K562 (cell line): ENCODE data around the gene MARCHF3. TPM values are rescaled to one million over a fixed set of nuclear protein-coding genes. Genes with fewer than 3 reads are reported as not detected.
A peak's percentile ranks its signal among the peaks of the same experiment; 100 is the strongest.

Source experiments
- ATAC-seq: fragments of 200-7000 bp; cut with Tn5 transposase; 3 replicates; pipeline ENCODE4 v1.9.1; 2020; ENCODE audit warnings: moderate library complexity
- BruUV-seq: library from RNA; stranded (reverse); fragments of 400-500 nt; replicated peaks from 2 replicates; lab custom pipeline; 2021; lab: Mats Ljungman, UMichigan
- CTCF ChIA-PET: fragments of 300-600 bp; formaldehyde crosslinking; extraction: SDS; loops from one replicate; lab custom pipeline; 2021; ENCODE audit warnings: low intra/inter-chr PET ratio; lab: Yijun Ruan, JAX
- POLR2A ChIA-PET: fragments of 300-600, 350-650 bp; sonication (Branson Sonifier 250); formaldehyde crosslinking; extraction: SDS; loops from one replicate; lab custom pipeline; 2021; ENCODE audit warnings: antibody characterized with exemption, inconsistent platforms; lab: Yijun Ruan, JAX
- DNase-seq, 4 experiments: peaks; one replicate each; pipeline versions ENCODE4 v3.0.0 to v3.0.0-alpha.2; 2011 to 2018; ENCODE audit warnings: low spot score in 3 of 4, mixed read lengths in 3 of 4; ENCODE audit errors: extremely low read depth in 1 of 4
- FAIRE-seq: peaks from 2 replicates; lab custom pipeline; 2011; peaks lifted over from hg19 to GRCh38; lab: Jason Lieb, UNC
- H2AFZ ChIP-seq: 2 replicates; pipeline ENCODE4 v1.6.0; 2011; ENCODE audit warnings: low read depth, low read length, control low read depth, inconsistent platforms
- H3K27ac ChIP-seq: fragments of 200-600 bp; 3 replicates; pipeline ENCODE4 v1.8.0; 2011; ENCODE audit warnings: low read depth, mild to moderate bottlenecking, control low read depth, inconsistent platforms, low read length, moderate library complexity, mixed read lengths; ENCODE audit errors: extremely low read depth
- H3K27me3 ChIP-seq, 2 experiments: fragments of 300-600 bp in 1 of 2; 2 replicates in 1 of 2; 3 replicates in 1 of 2; pipeline versions ENCODE4 v1.6.0 to v1.8.0; 2011; ENCODE audit warnings: inconsistent platforms in 2 of 2, low read length in 2 of 2, mild to moderate bottlenecking in 1 of 2, mixed read lengths in 1 of 2, moderate library complexity in 1 of 2; ENCODE audit not compliant: control insufficient read depth in 2 of 2, insufficient read depth in 2 of 2
- H3K36me3 ChIP-seq: fragments of 300-600 bp; 3 replicates; pipeline ENCODE4 v1.8.0; 2011; ENCODE audit warnings: mild to moderate bottlenecking, low read length, inconsistent platforms; ENCODE audit not compliant: control insufficient read depth, insufficient read depth
- H3K4me1 ChIP-seq, 2 experiments: fragments of 200-600 bp in 1 of 2; replicated peaks in 1 of 2; 2 replicates in 1 of 2; 3 replicates in 1 of 2; pipeline versions ENCODE4 v1.5.1 to v1.8.0; 2011; ENCODE audit warnings: inconsistent platforms in 2 of 2, low read length in 2 of 2, mild to moderate bottlenecking in 1 of 2, mixed read lengths in 1 of 2, moderate library complexity in 1 of 2; ENCODE audit not compliant: control insufficient read depth in 2 of 2, insufficient read depth in 2 of 2
- H3K4me2 ChIP-seq: 2 replicates; pipeline ENCODE4 v1.6.1; 2011; ENCODE audit warnings: low read length, control low read depth, inconsistent platforms, mixed read lengths; ENCODE audit not compliant: insufficient read depth
- H3K4me3 ChIP-seq: fragments of 200-600 bp; sonication (generic), shearing (Covaris generic); 2 replicates; pipeline ENCODE4 v1.5.1; 2016; ENCODE audit warnings: control low read depth, inconsistent platforms
- H3K79me2 ChIP-seq: fragments of 200-600 bp; 3 replicates; pipeline ENCODE4 v1.8.0; 2011; ENCODE audit warnings: low read length, inconsistent platforms; ENCODE audit not compliant: control insufficient read depth, insufficient read depth
- H3K9ac ChIP-seq, 2 experiments: 2 replicates each; pipeline versions ENCODE4 v1.6.0 to v1.6.1; 2011; ENCODE audit warnings: low read depth in 2 of 2, low read length in 2 of 2, control low read depth in 1 of 2, inconsistent platforms in 1 of 2, mild to moderate bottlenecking in 1 of 2, mixed read lengths in 1 of 2; ENCODE audit not compliant: insufficient read depth in 1 of 2
- H3K9me1 ChIP-seq: one replicate; pipeline ENCODE4 v1.6.0; 2011; ENCODE audit warnings: inconsistent platforms, mild to moderate bottlenecking, low read length, moderate library complexity; ENCODE audit not compliant: control insufficient read depth, insufficient read depth
- H3K9me3 ChIP-seq: replicated peaks from 2 replicates; pipeline ENCODE4 v1.5.1; 2011; ENCODE audit warnings: low read depth, low read length, inconsistent platforms; ENCODE audit not compliant: control insufficient read depth, insufficient read depth
- H4K20me1 ChIP-seq: replicated peaks from 2 replicates; pipeline ENCODE4 v1.6.1; 2011; ENCODE audit warnings: low read length, inconsistent platforms, mixed read lengths; ENCODE audit not compliant: control insufficient read depth, insufficient read depth
- CTCF ChIP-seq, 3 experiments: IDR thresholded peaks in 2 of 3; conservative IDR thresholded peaks in 1 of 3; 2 replicates each; pipeline ENCODE4 v1.5.1; 2011 to 2012; ENCODE audit warnings: low read length in 3 of 3, mild to moderate bottlenecking in 3 of 3, control low read depth in 2 of 3, improper control_type of control experiment in 1 of 3, inconsistent platforms in 1 of 3, low read depth in 1 of 3, mixed read lengths in 1 of 3, moderate library complexity in 1 of 3; ENCODE audit not compliant: insufficient read depth in 2 of 3
- DACH1 ChIP-seq: fragments of 450-650 bp; IDR thresholded peaks from 2 replicates; pipeline ENCODE4 v1.6.1; 2018; ENCODE audit not compliant: partially characterized antibody
- ETV5 ChIP-seq: sonication (generic); formaldehyde crosslinking; IDR thresholded peaks from 2 replicates; pipeline ENCODE4 v1.4.0; 2020; ENCODE audit warnings: low read depth, mild to moderate bottlenecking, missing genetic modification reagents
- FOXK2 ChIP-seq, 2 experiments: fragments of 450-650 bp; IDR thresholded peaks in 1 of 2; conservative IDR thresholded peaks in 1 of 2; 2 replicates each; pipeline ENCODE4 v1.6.1; 2016; ENCODE audit warnings: low read depth in 2 of 2, mild to moderate bottlenecking in 1 of 2
- LARP7 ChIP-seq: fragments of 450-650 bp; IDR thresholded peaks from 2 replicates; pipeline ENCODE4 v1.6.1; 2016
- MEF2A ChIP-seq: IDR thresholded peaks from 2 replicates; pipeline ENCODE4 v1.6.1; 2011; ENCODE audit warnings: low read depth, mild to moderate bottlenecking, low read length, moderate library complexity; ENCODE audit not compliant: control insufficient read depth
- NFE2L1 ChIP-seq: fragments of 450-650 bp; IDR thresholded peaks from 2 replicates; pipeline ENCODE4 v1.6.1; 2016; ENCODE audit warnings: missing genetic modification characterization, low read depth, mild to moderate bottlenecking, missing compliant biosample characterization, moderate library complexity, borderline replicate concordance
- PHTF2 ChIP-seq: fragments of 250-450 bp; sonication (Bioruptor Pico); IDR thresholded peaks from 2 replicates; pipeline ENCODE4 v1.5.0; 2021; ENCODE audit warnings: mild to moderate bottlenecking
- RAD21 ChIP-seq, 2 experiments: fragments of 250-450 bp in 1 of 2; fragments of 450-650 bp in 1 of 2; sonication (Bioruptor Pico) in 1 of 2; formaldehyde crosslinking in 1 of 2; IDR thresholded peaks in 1 of 2; conservative IDR thresholded peaks in 1 of 2; 2 replicates each; pipeline versions ENCODE4 v1.4.0 to v1.8.0; 2020 to 2022; ENCODE audit warnings: mild to moderate bottlenecking in 2 of 2, moderate library complexity in 1 of 2
- SMARCC2 ChIP-seq: fragments of 450-650 bp; IDR thresholded peaks from 2 replicates; pipeline ENCODE4 v1.6.1; 2017; ENCODE audit warnings: antibody characterized with exemption, moderate library complexity, mild to moderate bottlenecking, low read depth
- SNRNP70 ChIP-seq: fragments of 200-400 bp; formaldehyde crosslinking; optimal IDR thresholded peaks from 2 replicates; pipeline ENCODE3; 2017; ENCODE audit warnings: low read depth, low read length
- TCF7L2 ChIP-seq: fragments of 150-350 bp; IDR thresholded peaks from 2 replicates; pipeline ENCODE4 v1.6.1; 2016; ENCODE audit warnings: low read depth, mild to moderate bottlenecking, low read length, moderate library complexity
- WGBS: fragments of 100-300 bp; shearing (Covaris generic); methylation state at CpG from one replicate; pipeline ENCODE4 v1.1.6; 2016; ENCODE audit warnings: low coverage, mixed read lengths; ENCODE audit not compliant: insufficient coverage; ENCODE audit errors: missing lambda C conversion rate; 5-methylcytosine and 5-hydroxymethylcytosine counted together
- in situ Hi-C: fragments of 300-500 bp; cut with MboI; formaldehyde crosslinking; loops from 4 replicates; pipeline ENCODE4 v1.15.0; 2018; ENCODE audit warnings: inconsistent platforms, mixed read lengths
- intact Hi-C: fragments of 100-400 bp; cut with micrococcal nuclease; formaldehyde crosslinking; loops from 2 replicates; pipeline ENCODE4 v1.14.2; 2022
- polyA plus RNA-seq, 8 experiments: library from polyadenylated mRNA; depleted of rRNA in 4 of 8; stranded (reverse) in 5 of 8; unstranded in 3 of 8; fragments of >200 nt; fragmentation: Nextera tagmentation in 2 of 8; fragmentation: Illumina TruSeq in 1 of 8; extraction: Ambion mirVana in 2 of 8; extraction: Trizol in 1 of 8; gene quantifications; 2 replicates each; pipeline versions ENCODE4 v1.2.1 to v1.2.3, GENCODE V29; 2011 to 2014; ENCODE audit warnings: inconsistent platforms in 1 of 8, missing spikeins in 1 of 8
- total RNA-seq, 7 experiments: library from RNA; depleted of rRNA in 6 of 7; stranded (reverse); fragments of >200 nt in 6 of 7; fragmentation: Illumina TruSeq in 2 of 7; extraction: Trizol in 2 of 7; gene quantifications; 2 replicates each; pipeline versions ENCODE4 v1.2.1 to v1.2.3, GENCODE V29; 2011 to 2021; ENCODE audit warnings: low replicate concordance in 1 of 7

MARCHF3 gene
- total and polyA plus RNA-seq, 9 of the 15 experiments (the other 6 are each of a cell fraction or from before 2014, with no cell fraction given) = 5.6 to 37.4 (median 16.5) TPM

DNA sequence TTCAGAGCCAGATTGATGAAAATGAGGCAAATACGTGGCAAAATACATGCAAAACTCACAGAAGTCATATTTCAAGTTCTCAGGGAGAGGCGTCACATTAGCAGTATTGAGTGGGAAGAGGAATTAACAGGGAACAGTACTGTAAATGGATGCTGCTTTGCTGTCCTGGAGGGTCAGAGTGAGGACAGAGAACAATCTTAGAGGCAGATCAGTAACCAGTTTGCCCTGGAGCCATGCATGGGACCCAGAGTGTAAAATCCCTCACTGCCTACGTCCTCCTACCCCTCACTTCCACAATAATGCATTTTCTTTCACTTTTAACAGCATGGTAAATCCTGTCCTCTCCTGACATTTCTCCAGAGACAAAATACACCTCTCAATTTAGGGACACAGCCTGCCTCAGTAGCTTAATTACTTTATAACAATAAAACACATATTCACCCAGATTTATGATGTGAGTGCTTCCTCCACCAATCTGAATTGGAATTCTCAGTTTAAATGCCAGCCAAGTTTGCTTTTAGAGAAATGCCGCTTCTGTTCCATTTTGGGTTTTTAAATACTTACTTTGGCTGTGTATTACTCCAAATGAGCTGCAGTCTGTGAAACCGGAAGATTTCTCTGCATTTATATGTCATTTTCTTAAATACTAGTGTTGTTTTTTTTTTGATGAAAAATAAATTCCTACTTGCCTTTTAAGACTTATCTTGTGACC lies 183.5 kb downstream of the MARCHF3 start:
- peak; percentile 40 for FAIRE-seq
- intact Hi-C loops (loop anchor here (5.0 kb wide), 4 partner anchors 125 to 465 kb away; no protein-coding TSS in a partner anchor), in situ Hi-C loops (no loop called here)

GRCh38 chr5:126846344-126846743 lies 184.0 kb downstream of the MARCHF3 start:
- DNase-seq (peak in 1 of 4 experiments; percentile 30), ATAC-seq (peak; percentile 56), FAIRE-seq (no peak)
- Histone ChIP-seq H3K9me3 (no peaks in the 10 kb centered on the region), H3K36me3 (no peaks in the 10 kb centered on the region), H3K9me1 (peaks cover 6% of the 10 kb centered on the region), H3K4me3 (no peak overlapping the region), H3K4me1 (peaks cover 13 to 31% of the 10 kb centered on the region in 2 experiments; a peak in 4 of 5 replicates), H2AFZ (no peak overlapping the region), H4K20me1 (no peaks in the 10 kb centered on the region), H3K9ac (no peak overlapping the region), H3K27ac (no peak overlapping the region), H3K27me3 (no peaks in the 10 kb centered on the region), H3K79me2 (no peaks in the 10 kb centered on the region), H3K4me2 (no peak overlapping the region; the same call in 1 of the 2 replicates)
- ChIA-PET POLR2A (no interaction called here), CTCF (no interaction called here)
- in situ Hi-C loops = no loop called here
- intact Hi-C loops = loop anchor here (5.0 kb wide), 4 partner anchors 126 to 466 kb away; no protein-coding TSS in a partner anchor
- BruUV-seq = no TSS peak
- peak; percentile 29 to 45 (median 38); a peak in 4 of 6 replicates for TF ChIP-seq CTCF (IDR thresholded peaks at IDR 0.05 in 2 of 3, conservative IDR thresholded peaks at IDR 0.05 in 1 of 3; ENCODE audit: insufficient read depth in 2 of 3, low read depth in 1 of 3, low read length in 3 of 3)
- TF ChIP-seq RAD21 (CRISPR knock-in tag; conservative IDR thresholded peaks at IDR 0.05 in 1 of 2, IDR thresholded peaks at IDR 0.05 in 1 of 2) = peak; percentile 43 to 57
- no peak for TF ChIP-seq ETV5 (CRISPR knock-in tag)
- TF ChIP-seq FOXK2 (conservative IDR thresholded peaks at IDR 0.05 in 1 of 2, IDR thresholded peaks at IDR 0.05 in 1 of 2; ENCODE audit: low read depth in 2 of 2) = peak in 1 of 2 experiments; percentile 23; a peak in 1 of 4 replicates

More for the DNA sequence above, 183.5 kb downstream of the MARCHF3 start:
- no peak overlapping the region for H3K9ac ChIP-seq
- CTCF ChIA-PET = no interaction called here
- no TSS peak for BruUV-seq
- no peaks in the 10 kb centered on the region for H4K20me1 ChIP-seq
- H3K9me1 ChIP-seq = peaks cover 6% of the 10 kb centered on the region
- no peaks in the 10 kb centered on the region for H3K9me3 ChIP-seq
- peak; percentile 55 for ATAC-seq
- H3K4me3 ChIP-seq = no peak overlapping the region
- no peaks in the 10 kb centered on the region for H3K79me2 ChIP-seq
- H3K4me1 ChIP-seq = peaks cover 13 to 31% of the 10 kb centered on the region in 2 experiments; a peak in 4 of 5 replicates
- POLR2A ChIA-PET = no interaction called here
- H2AFZ ChIP-seq = no peak overlapping the region
- peak; percentile 25; the same call in 1 of the 2 replicates for TF ChIP-seq SMARCC2
- no peak for TF ChIP-seq MEF2A
- no peak for TF ChIP-seq NFE2L1 (tag)
- no peak for TF ChIP-seq SNRNP70
- TF ChIP-seq PHTF2 = no peak
- no peak for TF ChIP-seq LARP7
- no peak for TF ChIP-seq DACH1
- no peak for TF ChIP-seq TCF7L2
- H3K36me3 ChIP-seq = no peaks in the 10 kb centered on the region
- no peak overlapping the region; the same call in 2 of the 3 replicates for H3K27ac ChIP-seq
- 79% methylated on average over 5 of the region's 5 CpGs for WGBS
- H3K4me2 ChIP-seq = peak overlapping the region; percentile 7; the same call in 1 of the 2 replicates
- H3K27me3 ChIP-seq = no peaks in the 10 kb centered on the region
- DNase-seq = peak in 1 of 4 experiments; percentile 16
